BJ (cell line): ENCODE results near the gene MMP23B. TPM values are rescaled to one million over a fixed set of nuclear protein-coding genes. Genes with fewer than 3 reads are reported as not detected.
"Not testable (repeated sequence)": the region's sequence is repeated elsewhere in the genome, so short reads cannot be mapped to it uniquely, and the experiment has no call there.

Experiments
- CTCF ChIA-PET: fragments of 350-600 bp; formaldehyde crosslinking; extraction: SDS; loops from one replicate; lab custom pipeline; 2021; ENCODE audit warnings: antibody characterized with exemption, inconsistent platforms; lab: Yijun Ruan, JAX
- POLR2A ChIA-PET: fragments of 300-600 bp; sonication (Branson Sonifier 250); formaldehyde crosslinking; extraction: SDS; loops from one replicate; lab custom pipeline; 2021; ENCODE audit warnings: antibody characterized with exemption; lab: Charles Lee
- DNase-seq: peaks from one replicate; pipeline ENCODE4 v3.0.0-alpha.2; 2011; ENCODE audit warnings: low read depth
- H3K27me3 ChIP-seq: 2 replicates; pipeline ENCODE4 v1.6.0; 2011; ENCODE audit warnings: low read length; ENCODE audit not compliant: control insufficient read depth, insufficient read depth
- H3K36me3 ChIP-seq: 2 replicates; pipeline ENCODE4 v1.5.1; 2011; ENCODE audit warnings: low read length; ENCODE audit not compliant: control insufficient read depth, insufficient read depth
- H3K4me3 ChIP-seq: 2 replicates; pipeline ENCODE4 v1.5.1; 2011; ENCODE audit warnings: low read depth, mild to moderate bottlenecking, control low read depth, low read length
- CTCF ChIP-seq: IDR thresholded peaks from 2 replicates; pipeline ENCODE4 v1.5.1; 2011; ENCODE audit warnings: low read depth, mild to moderate bottlenecking, control low read depth, inconsistent platforms, low read length, moderate library complexity; ENCODE audit not compliant: insufficient read depth
- polyA plus RNA-seq: library from polyadenylated mRNA; depleted of rRNA; stranded (reverse); fragments of >200 nt; gene quantifications from 2 replicates; pipeline ENCODE4 v1.2.3, GENCODE V29; 2011

Gene MMP23B
- polyA plus RNA-seq, 1 experiment = 5.7 TPM

- H3K27me3 ChIP-seq = no peaks in the 10 kb centered on the region
- CTCF ChIA-PET = interaction anchor here (1.5 kb wide), 1 partner anchor 10 kb away, joined by 3 read pairs; no protein-coding TSS in a partner anchor
- no peak overlapping the region for H3K4me3 ChIP-seq
- DNase-seq = no peak
- TF ChIP-seq CTCF = no peak
- POLR2A ChIA-PET = no interaction called here
- H3K36me3 ChIP-seq = peaks cover 23% of the 10 kb centered on the region
These were observed 38.9 kb downstream of the MMP23B start for GRCh38 chr1:1670866-1671265.

- DNase-seq = no peak
- Histone ChIP-seq H3K27me3 (no peaks in the 10 kb centered on the region), H3K36me3 (peaks cover 16% of the 10 kb centered on the region), H3K4me3 (no peak overlapping the region)
- ChIA-PET POLR2A (no interaction called here), CTCF (interaction anchor here (1.5 kb wide), 1 partner anchor 9 kb away, joined by 3 read pairs; no protein-coding TSS in a partner anchor)
- TF ChIP-seq CTCF = no peak
These were observed 39.6 kb downstream of the MMP23B start for GRCh38 chr1:1671365-1672119.

GRCh38 chr1:1672181-1672965 is 40.4 kb downstream of the MMP23B start:
- H3K4me3 ChIP-seq = no peak overlapping the region
- no peaks in the 10 kb centered on the region for H3K27me3 ChIP-seq
- no peak for DNase-seq
- TF ChIP-seq CTCF = no peak
- peaks cover 15% of the 10 kb centered on the region for H3K36me3 ChIP-seq
- POLR2A ChIA-PET = no interaction called here
- CTCF ChIA-PET = no interaction called here

- peaks cover 12% of the 10 kb centered on the region for H3K36me3 ChIP-seq
- DNase-seq, POLR2A ChIA-PET, CTCF ChIA-PET, H3K4me3 ChIP-seq, H3K27me3 ChIP-seq: not testable (repeated sequence)
These were observed 42.8 kb downstream of the MMP23B start for GRCh38 chr1:1674806-1675205.

- H3K4me3 ChIP-seq, H3K27me3 ChIP-seq, DNase-seq, POLR2A ChIA-PET, CTCF ChIA-PET: not testable (repeated sequence)
- peaks cover 12% of the 10 kb centered on the region for H3K36me3 ChIP-seq
These were observed 43.2 kb downstream of the MMP23B start for GRCh38 chr1:1675218-1675617.

GRCh38 chr1:1676087-1676486 is 44.1 kb downstream of the MMP23B start:
- H3K36me3 ChIP-seq, DNase-seq, CTCF ChIA-PET, POLR2A ChIA-PET, H3K4me3 ChIP-seq, H3K27me3 ChIP-seq: not testable (repeated sequence)
